Liver (tissue), 9 donors: Measurements from ENCODE around the gene RAPGEF1. TPM values are rescaled to one million over a fixed set of nuclear protein-coding genes. Genes with fewer than 3 reads are reported as not detected.

Experiments used
- DNase-seq: peaks from one replicate; pipeline ENCODE4 v3.0.0-alpha.2; 2017; ENCODE audit warnings: low spot score
- H3K27ac ChIP-seq, 2 donors: one replicate each; pipeline ENCODE4 v1.7.0; 2013; ENCODE audit warnings: inconsistent platforms in 2 of 2, low read length in 2 of 2, control low read depth in 1 of 2, low read depth in 1 of 2, mild to moderate bottlenecking in 1 of 2
- H3K27me3 ChIP-seq, 4 donors: one replicate each; pipeline versions ENCODE4 v1.6.1 to v1.7.0; 2013; ENCODE audit warnings: low read length in 3 of 4, inconsistent platforms in 1 of 4, mild to moderate bottlenecking in 1 of 4, moderate library complexity in 1 of 4; ENCODE audit not compliant: control insufficient read depth in 4 of 4, insufficient read depth in 4 of 4
- H3K36me3 ChIP-seq, 4 donors: one replicate each; pipeline versions ENCODE4 v1.6.1 to v1.7.0; 2013; ENCODE audit warnings: low read length in 3 of 4, mild to moderate bottlenecking in 3 of 4, low read depth in 1 of 4, moderate library complexity in 1 of 4; ENCODE audit not compliant: control insufficient read depth in 4 of 4, insufficient read depth in 3 of 4
- H3K4me1 ChIP-seq, 4 donors: one replicate each; pipeline versions ENCODE4 v1.6.1 to v1.7.0; 2013; ENCODE audit warnings: low read length in 3 of 4, mild to moderate bottlenecking in 3 of 4, moderate library complexity in 1 of 4; ENCODE audit not compliant: control insufficient read depth in 4 of 4, insufficient read depth in 4 of 4
- H3K4me3 ChIP-seq, 3 donors: one replicate each; pipeline versions ENCODE4 v1.6.1 to v1.7.0; 2013; ENCODE audit warnings: low read length in 3 of 3, control low read depth in 1 of 3, low read depth in 1 of 3, mild to moderate bottlenecking in 1 of 3
- H3K9ac ChIP-seq, 2 donors: one replicate each; pipeline ENCODE4 v1.7.0; 2013; ENCODE audit warnings: low read length in 2 of 2, mild to moderate bottlenecking in 2 of 2, moderate library complexity in 2 of 2, control low read depth in 1 of 2, low read depth in 1 of 2
- H3K9me3 ChIP-seq, 4 donors: one replicate each; pipeline versions ENCODE4 v1.6.1 to v1.7.0; 2013; ENCODE audit warnings: low read length in 3 of 4; ENCODE audit not compliant: control insufficient read depth in 4 of 4
- EGR1 ChIP-seq, 2 donors: IDR thresholded peaks; 2 replicates each; pipeline ENCODE4 v1.6.1; 2016 to 2018; ENCODE audit warnings: antibody characterized with exemption in 2 of 2, low read depth in 2 of 2
- FOXA1 ChIP-seq: IDR thresholded peaks from 2 replicates; pipeline ENCODE4 v1.6.1; 2016; ENCODE audit warnings: antibody characterized with exemption
- FOXA2 ChIP-seq: IDR thresholded peaks from 2 replicates; pipeline ENCODE4 v1.6.1; 2016; ENCODE audit warnings: antibody characterized with exemption
- GABPA ChIP-seq, 2 donors: IDR thresholded peaks in 1 of 2; conservative IDR thresholded peaks in 1 of 2; 2 replicates each; pipeline ENCODE4 v1.6.1; 2016; ENCODE audit warnings: antibody characterized with exemption in 2 of 2, mild to moderate bottlenecking in 1 of 2, moderate library complexity in 1 of 2
- HNF4A ChIP-seq, 2 donors: conservative IDR thresholded peaks; 2 replicates each; pipeline ENCODE4 v1.6.1; 2016; ENCODE audit warnings: antibody characterized with exemption in 2 of 2, mild to moderate bottlenecking in 2 of 2
- HNF4G ChIP-seq: IDR thresholded peaks from 2 replicates; pipeline ENCODE4 v1.6.1; 2016; ENCODE audit warnings: antibody characterized with exemption
- NR2F2 ChIP-seq: IDR thresholded peaks from 2 replicates; pipeline ENCODE4 v1.6.1; 2016; ENCODE audit warnings: antibody characterized with exemption
- RAD21 ChIP-seq, 2 donors: IDR thresholded peaks; 2 replicates each; pipeline ENCODE4 v1.6.1; 2016; ENCODE audit warnings: antibody characterized with exemption in 2 of 2, mild to moderate bottlenecking in 2 of 2
- RXRA ChIP-seq, 2 donors: IDR thresholded peaks; 2 replicates each; pipeline ENCODE4 v1.6.1; 2017 to 2018; ENCODE audit warnings: antibody characterized with exemption in 2 of 2, mild to moderate bottlenecking in 1 of 2
- SP1 ChIP-seq: IDR thresholded peaks from 2 replicates; pipeline ENCODE4 v1.6.1; 2018; ENCODE audit warnings: antibody characterized with exemption, mild to moderate bottlenecking
- TAF1 ChIP-seq: conservative IDR thresholded peaks from 2 replicates; pipeline ENCODE4 v1.6.1; 2016; ENCODE audit warnings: antibody characterized with exemption, mild to moderate bottlenecking
- YY1 ChIP-seq: IDR thresholded peaks from 2 replicates; pipeline ENCODE4 v1.6.1; 2016; ENCODE audit warnings: antibody characterized with exemption, mild to moderate bottlenecking
- WGBS: extraction: QIAGEN DNeasy Blood & Tissue Kit; methylation state at CpG from one replicate; pipeline ENCODE4 v1.1.7; 2013; 5-methylcytosine and 5-hydroxymethylcytosine counted together
- polyA plus RNA-seq, 2 donors: library from polyadenylated mRNA; stranded (reverse) in 1 of 2; unstranded in 1 of 2; fragments of 200-250 nt in 1 of 2; fragments of >200 nt in 1 of 2; fragmentation: Nextera tagmentation in 1 of 2; extraction: Ambion mirVana in 1 of 2; gene quantifications; one replicate each; pipeline versions ENCODE4 v1.2.1 to v1.2.3, GENCODE V29; 2013 to 2015
- total RNA-seq, 2 donors: library from RNA; depleted of rRNA; stranded (reverse); fragments of >200 nt; gene quantifications; one replicate each; pipeline ENCODE4 v1.2.3, GENCODE V29; 2014
- TF ChIP-seq, protein P1 (sequence below): IDR thresholded peaks from 2 replicates; pipeline ENCODE4 v1.6.1; 2016; ENCODE audit warnings: antibody characterized with exemption
- TF ChIP-seq, protein P2 (sequence below): IDR thresholded peaks from 2 replicates; pipeline ENCODE4 v1.6.1; 2016; ENCODE audit warnings: antibody characterized with exemption
- TF ChIP-seq, protein P3 (sequence below): fragments of 150-350 bp; IDR thresholded peaks from 2 replicates; pipeline ENCODE4 v1.5.1; 2017; ENCODE audit warnings: improper control_type of control experiment, low read depth, low read length; ENCODE audit not compliant: missing input control
- TF ChIP-seq, protein P4 (sequence below): IDR thresholded peaks from 2 replicates; pipeline ENCODE4 v1.6.1; 2016; ENCODE audit warnings: antibody characterized with exemption, mild to moderate bottlenecking
- donor health status: healthy.
- donor health status: healthy.
- donor health status: healthy.
- donor health status: healthy.
- donor health status: healthy.

The RAPGEF1 gene
- total and polyA plus RNA-seq, 4 donors, result 5.6 to 19.7 (median 16.8) TPM

DNA sequence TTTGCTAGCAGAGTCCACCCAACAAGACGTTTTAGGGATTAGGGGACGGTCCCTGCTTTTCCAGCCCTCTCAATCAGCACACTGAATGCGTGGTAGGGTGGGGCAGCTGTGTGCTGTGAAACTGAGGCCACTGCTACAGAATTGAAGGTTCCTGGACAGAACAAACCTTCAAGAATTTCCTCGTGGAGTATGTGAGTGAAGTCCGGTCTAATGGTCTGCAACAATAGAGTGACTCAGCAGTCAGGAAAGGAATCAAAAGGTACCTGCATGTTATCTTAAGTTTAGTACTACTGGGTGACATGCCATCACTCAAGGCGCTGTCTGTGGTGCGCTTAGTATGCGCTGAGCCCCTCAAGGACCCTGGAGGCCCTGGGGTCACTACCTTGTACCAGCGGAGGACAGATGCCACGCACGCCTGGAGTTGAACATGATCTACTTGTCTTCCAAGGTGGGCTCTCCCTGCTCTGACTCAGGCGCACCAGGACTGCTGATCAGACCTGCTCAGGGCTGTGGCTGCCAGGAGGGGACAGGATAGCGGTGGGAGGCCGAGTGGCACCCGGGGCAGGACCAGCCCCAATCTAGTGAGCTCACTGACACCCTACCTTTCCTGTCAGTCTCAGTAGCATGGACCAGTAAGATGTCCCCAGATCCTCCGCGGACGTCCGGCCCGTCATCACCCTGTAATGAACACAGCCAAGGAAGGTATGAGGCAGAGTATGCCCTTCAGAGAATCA, 144.0 kb downstream of the RAPGEF1 start:
- Histone ChIP-seq H3K9ac (no peak overlapping the region), H3K4me1 (no peaks in the 10 kb centered on the region), H3K9me3 (no peaks in the 10 kb centered on the region), H3K27ac (no peak overlapping the region), H3K4me3 (no peak overlapping the region), H3K27me3 (no peaks in the 10 kb centered on the region), H3K36me3 (peaks cover 2 to 45% (median 23%) of the 10 kb centered on the region in 4 donors)
- no peak for DNase-seq
- no peak for TF ChIP-seq TAF1
- WGBS, result 92% methylated on average over 20 of the region's 20 CpGs

DNA sequence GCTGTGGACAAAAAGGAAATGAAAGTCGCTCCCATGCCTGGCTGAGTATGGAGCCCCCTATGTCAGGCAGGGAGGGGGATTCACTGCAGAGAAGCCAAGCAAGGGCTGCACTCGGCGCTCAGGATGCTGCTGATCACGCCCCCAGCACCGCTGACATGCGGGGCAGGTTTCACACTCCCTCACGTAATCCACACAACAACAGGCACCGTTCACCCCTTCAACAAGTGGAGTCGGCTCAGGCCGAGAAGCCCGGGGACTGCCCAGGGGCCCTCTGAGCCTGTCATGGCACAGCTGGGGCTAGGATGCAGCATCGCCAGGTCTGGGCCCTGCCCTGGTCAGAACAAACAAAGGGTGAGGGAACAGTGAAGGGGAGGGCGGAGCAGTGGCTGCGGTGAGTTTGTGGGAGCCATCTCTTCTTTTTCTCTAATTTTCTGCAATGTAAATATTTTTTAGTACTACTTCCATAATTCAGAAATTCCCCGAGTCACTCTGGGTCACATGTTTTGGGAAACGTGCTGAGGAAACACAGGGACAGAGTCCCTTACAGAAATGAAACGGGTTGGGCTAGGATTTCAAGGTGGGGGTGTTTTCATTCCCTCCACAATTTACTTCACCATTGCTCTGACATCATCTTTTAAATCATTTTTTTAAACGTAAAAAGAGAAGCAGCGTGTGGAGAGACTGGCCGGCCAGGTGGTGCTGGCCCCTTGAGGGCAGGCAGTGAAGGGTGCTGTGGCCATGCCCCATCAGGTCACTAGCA, 144.8 kb downstream of the RAPGEF1 start:
- Histone ChIP-seq H3K36me3 (peaks cover 2 to 39% (median 22%) of the 10 kb centered on the region in 4 donors), H3K9ac (no peak overlapping the region), H3K27ac (no peak overlapping the region), H3K4me1 (no peaks in the 10 kb centered on the region), H3K9me3 (no peaks in the 10 kb centered on the region), H3K27me3 (no peaks in the 10 kb centered on the region), H3K4me3 (no peak overlapping the region)
- DNase-seq, result no peak
- TF ChIP-seq NR2F2, result no peak
- TF ChIP-seq FOXA2, result no peak
- no peak for TF ChIP-seq GABPA (IDR thresholded peaks at IDR 0.05 in 1 of 2, conservative IDR thresholded peaks at IDR 0.05 in 1 of 2)
- TF ChIP-seq RAD21 (IDR thresholded peaks at IDR 0.05), result no peak
- no peak for TF ChIP-seq FOXA1
- TF ChIP-seq EGR1 (IDR thresholded peaks at IDR 0.05; ENCODE audit: low read depth in 2 of 2), result no peak
- TF ChIP-seq, protein P1, sequence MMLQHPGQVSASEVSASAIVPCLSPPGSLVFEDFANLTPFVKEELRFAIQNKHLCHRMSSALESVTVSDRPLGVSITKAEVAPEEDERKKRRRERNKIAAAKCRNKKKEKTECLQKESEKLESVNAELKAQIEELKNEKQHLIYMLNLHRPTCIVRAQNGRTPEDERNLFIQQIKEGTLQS, result no peak
- TF ChIP-seq, protein P2, sequence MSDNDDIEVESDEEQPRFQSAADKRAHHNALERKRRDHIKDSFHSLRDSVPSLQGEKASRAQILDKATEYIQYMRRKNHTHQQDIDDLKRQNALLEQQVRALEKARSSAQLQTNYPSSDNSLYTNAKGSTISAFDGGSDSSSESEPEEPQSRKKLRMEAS, result no peak
- TF ChIP-seq HNF4G, result no peak
- no peak for TF ChIP-seq SP1
- 90% methylated on average over 20 of the region's 20 CpGs for WGBS

DNA sequence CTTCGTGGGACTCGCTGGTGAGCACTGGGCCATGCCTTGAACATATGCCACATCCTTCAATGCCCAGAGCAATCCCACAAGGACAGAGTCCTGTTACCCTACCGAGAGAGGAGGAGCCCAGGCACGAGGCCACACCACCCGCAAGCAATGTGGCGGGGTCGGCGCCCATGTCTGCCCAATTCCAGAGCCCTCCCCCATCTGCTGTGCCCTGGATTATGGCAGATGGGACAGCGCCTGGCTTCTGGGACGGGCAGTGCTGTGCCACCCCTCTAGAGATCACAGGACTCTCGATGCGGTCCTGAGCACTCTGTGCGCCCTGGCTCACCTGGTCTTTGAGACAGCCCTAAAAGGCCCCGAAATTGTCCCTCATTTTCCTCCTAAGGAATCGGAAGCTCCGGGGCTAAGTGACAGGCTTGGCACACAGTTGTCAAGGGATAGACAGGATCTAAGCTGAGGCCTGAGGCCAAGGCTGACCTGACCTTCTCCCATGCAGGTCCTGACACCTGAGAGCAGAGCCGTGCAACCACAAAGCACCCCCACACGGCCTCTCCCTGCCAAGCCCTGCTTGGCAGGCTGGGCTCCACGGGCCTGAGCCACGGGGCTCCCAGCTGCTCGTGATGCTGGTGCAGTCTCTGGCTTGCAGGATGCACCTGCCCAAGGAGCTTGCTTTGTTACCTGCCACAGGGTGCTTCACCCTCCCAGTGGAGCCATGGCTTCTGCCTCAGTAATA, 145.8 kb downstream of the RAPGEF1 start:
- Histone ChIP-seq H3K9ac (no peak overlapping the region), H3K36me3 (peaks cover 3 to 38% (median 21%) of the 10 kb centered on the region in 4 donors), H3K27me3 (no peaks in the 10 kb centered on the region), H3K4me1 (no peaks in the 10 kb centered on the region), H3K4me3 (no peak overlapping the region), H3K9me3 (no peaks in the 10 kb centered on the region), H3K27ac (no peak overlapping the region)
- no peak for DNase-seq
- 89% methylated on average over 21 of the region's 21 CpGs for WGBS
- TF ChIP-seq FOXA1 (no peak), RXRA (IDR thresholded peaks at IDR 0.05) (no peak), TAF1 (no peak), HNF4A (conservative IDR thresholded peaks at IDR 0.05) (no peak), SP1 (no peak), YY1 (no peak), GABPA (IDR thresholded peaks at IDR 0.05 in 1 of 2, conservative IDR thresholded peaks at IDR 0.05 in 1 of 2) (no peak)
- TF ChIP-seq, protein P3, sequence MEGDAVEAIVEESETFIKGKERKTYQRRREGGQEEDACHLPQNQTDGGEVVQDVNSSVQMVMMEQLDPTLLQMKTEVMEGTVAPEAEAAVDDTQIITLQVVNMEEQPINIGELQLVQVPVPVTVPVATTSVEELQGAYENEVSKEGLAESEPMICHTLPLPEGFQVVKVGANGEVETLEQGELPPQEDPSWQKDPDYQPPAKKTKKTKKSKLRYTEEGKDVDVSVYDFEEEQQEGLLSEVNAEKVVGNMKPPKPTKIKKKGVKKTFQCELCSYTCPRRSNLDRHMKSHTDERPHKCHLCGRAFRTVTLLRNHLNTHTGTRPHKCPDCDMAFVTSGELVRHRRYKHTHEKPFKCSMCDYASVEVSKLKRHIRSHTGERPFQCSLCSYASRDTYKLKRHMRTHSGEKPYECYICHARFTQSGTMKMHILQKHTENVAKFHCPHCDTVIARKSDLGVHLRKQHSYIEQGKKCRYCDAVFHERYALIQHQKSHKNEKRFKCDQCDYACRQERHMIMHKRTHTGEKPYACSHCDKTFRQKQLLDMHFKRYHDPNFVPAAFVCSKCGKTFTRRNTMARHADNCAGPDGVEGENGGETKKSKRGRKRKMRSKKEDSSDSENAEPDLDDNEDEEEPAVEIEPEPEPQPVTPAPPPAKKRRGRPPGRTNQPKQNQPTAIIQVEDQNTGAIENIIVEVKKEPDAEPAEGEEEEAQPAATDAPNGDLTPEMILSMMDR, result no peak
- TF ChIP-seq, protein P2, result no peak
- TF ChIP-seq, protein P1, result no peak
- TF ChIP-seq, protein P4, sequence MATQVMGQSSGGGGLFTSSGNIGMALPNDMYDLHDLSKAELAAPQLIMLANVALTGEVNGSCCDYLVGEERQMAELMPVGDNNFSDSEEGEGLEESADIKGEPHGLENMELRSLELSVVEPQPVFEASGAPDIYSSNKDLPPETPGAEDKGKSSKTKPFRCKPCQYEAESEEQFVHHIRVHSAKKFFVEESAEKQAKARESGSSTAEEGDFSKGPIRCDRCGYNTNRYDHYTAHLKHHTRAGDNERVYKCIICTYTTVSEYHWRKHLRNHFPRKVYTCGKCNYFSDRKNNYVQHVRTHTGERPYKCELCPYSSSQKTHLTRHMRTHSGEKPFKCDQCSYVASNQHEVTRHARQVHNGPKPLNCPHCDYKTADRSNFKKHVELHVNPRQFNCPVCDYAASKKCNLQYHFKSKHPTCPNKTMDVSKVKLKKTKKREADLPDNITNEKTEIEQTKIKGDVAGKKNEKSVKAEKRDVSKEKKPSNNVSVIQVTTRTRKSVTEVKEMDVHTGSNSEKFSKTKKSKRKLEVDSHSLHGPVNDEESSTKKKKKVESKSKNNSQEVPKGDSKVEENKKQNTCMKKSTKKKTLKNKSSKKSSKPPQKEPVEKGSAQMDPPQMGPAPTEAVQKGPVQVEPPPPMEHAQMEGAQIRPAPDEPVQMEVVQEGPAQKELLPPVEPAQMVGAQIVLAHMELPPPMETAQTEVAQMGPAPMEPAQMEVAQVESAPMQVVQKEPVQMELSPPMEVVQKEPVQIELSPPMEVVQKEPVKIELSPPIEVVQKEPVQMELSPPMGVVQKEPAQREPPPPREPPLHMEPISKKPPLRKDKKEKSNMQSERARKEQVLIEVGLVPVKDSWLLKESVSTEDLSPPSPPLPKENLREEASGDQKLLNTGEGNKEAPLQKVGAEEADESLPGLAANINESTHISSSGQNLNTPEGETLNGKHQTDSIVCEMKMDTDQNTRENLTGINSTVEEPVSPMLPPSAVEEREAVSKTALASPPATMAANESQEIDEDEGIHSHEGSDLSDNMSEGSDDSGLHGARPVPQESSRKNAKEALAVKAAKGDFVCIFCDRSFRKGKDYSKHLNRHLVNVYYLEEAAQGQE, result no peak
